Kidney (tissue), 14 donors: ENCODE measurements around the gene KRTAP3-3. TPM values are rescaled to one million over a fixed set of nuclear protein-coding genes. Genes with fewer than 3 reads are reported as not detected.

ENCODE experiments used
- DNase-seq, 5 donors: peaks; one replicate each; pipeline ENCODE4 v3.0.0-alpha.2; 2013 to 2020
- FAIRE-seq: peaks from 2 replicates; lab custom pipeline; 2012; peaks lifted over from hg19 to GRCh38; lab: Jason Lieb, UNC
- H3K27ac ChIP-seq, 2 donors: one replicate each; pipeline ENCODE4 v1.7.0; 2013; ENCODE audit warnings: low read depth in 2 of 2, low read length in 2 of 2, inconsistent platforms in 1 of 2
- H3K27me3 ChIP-seq: one replicate; pipeline ENCODE4 v1.7.1; 2013; ENCODE audit warnings: low read length, inconsistent platforms; ENCODE audit not compliant: control insufficient read depth, insufficient read depth
- H3K36me3 ChIP-seq, 3 donors: one replicate each; pipeline versions ENCODE4 v1.7.0 to v1.7.1; 2013; ENCODE audit warnings: low read length in 3 of 3, control low read depth in 1 of 3, inconsistent platforms in 1 of 3; ENCODE audit not compliant: insufficient read depth in 3 of 3, control insufficient read depth in 2 of 3
- H3K4me1 ChIP-seq, 3 donors: one replicate each; pipeline versions ENCODE4 v1.7.0 to v1.7.1; 2013; ENCODE audit warnings: low read length in 3 of 3, inconsistent platforms in 1 of 3, low read depth in 1 of 3; ENCODE audit not compliant: control insufficient read depth in 2 of 3, insufficient read depth in 2 of 3
- H3K4me3 ChIP-seq, 3 donors: one replicate each; pipeline versions ENCODE4 v1.7.0 to v1.8.1; 2013; ENCODE audit warnings: low read length in 3 of 3, control low read depth in 1 of 3, inconsistent platforms in 1 of 3
- H3K9ac ChIP-seq, 3 donors: one replicate each; pipeline versions ENCODE4 v1.7.0 to v1.7.1; 2013; ENCODE audit warnings: low read length in 3 of 3, control low read depth in 1 of 3, inconsistent platforms in 1 of 3
- H3K9me3 ChIP-seq, 3 donors: one replicate each; pipeline versions ENCODE4 v1.7.0 to v1.7.1; 2013; ENCODE audit warnings: low read length in 3 of 3, control low read depth in 1 of 3, inconsistent platforms in 1 of 3; ENCODE audit not compliant: control insufficient read depth in 2 of 3, insufficient read depth in 1 of 3
- CTCF ChIP-seq: IDR thresholded peaks from 3 replicates; pipeline ENCODE4 v1.5.1; 2012; ENCODE audit warnings: mild to moderate bottlenecking, moderate library complexity, borderline replicate concordance; ENCODE audit not compliant: insufficient read depth; ENCODE audit errors: extremely low read depth
- intact Hi-C: fragments of 100-400 bp; cut with DNase I; formaldehyde crosslinking; loops from one replicate; pipeline ENCODE4 v1.11.1; 2022
- polyA plus RNA-seq: library from polyadenylated mRNA; stranded (reverse); fragments of 350-450 nt; fragmentation: Illumina TruSeq; extraction: RNeasy Lipid Tissue Mini Kit (QIAGEN cat#74804); gene quantifications from one replicate; pipeline ENCODE4 v1.2.3, GENCODE V29; 2014; ENCODE audit warnings: low read depth, low replicate concordance; ENCODE audit not compliant: insufficient read depth
- total RNA-seq: library from RNA; stranded (reverse); fragmentation: NEBNext Ultra II Directional; extraction: Animal tissue kit (Norgen Biotek cat#: 25700); gene quantifications from one replicate; pipeline ENCODE4 v1.2.1, GENCODE V29; 2021
- donor health status: control.
- donor health status: control.
- donor health status: control.
- donor health status: control.
- donor health status: control.
- donor health status: DM: yes; HTN: yes; CAD: no.
- donor health status: Normal renal cell carcinoma (clear cell type).

KRTAP3-3 gene
- total and polyA plus RNA-seq, 2 donors from 2014 or later: not detected

GRCh38 chr17:40949418-40949817 lies 44.5 kb downstream of the KRTAP3-3 start:
- no peak for FAIRE-seq
- Histone ChIP-seq H3K4me1 (no peaks in the 10 kb centered on the region), H3K9me3 (no peaks in the 10 kb centered on the region), H3K27ac (no peak overlapping the region), H3K27me3 (no peaks in the 10 kb centered on the region), H3K9ac (no peak overlapping the region), H3K36me3 (no peaks in the 10 kb centered on the region), H3K4me3 (no peak overlapping the region)
- peak in 3 of 5 donors; percentile 29 to 77 (median 62) for DNase-seq
- no peak for TF ChIP-seq CTCF
- intact Hi-C loops: no loop called here

GRCh38 chr17:40947929-40948328 lies 46.0 kb downstream of the KRTAP3-3 start:
- H3K4me3 ChIP-seq: no peak overlapping the region

DNA sequence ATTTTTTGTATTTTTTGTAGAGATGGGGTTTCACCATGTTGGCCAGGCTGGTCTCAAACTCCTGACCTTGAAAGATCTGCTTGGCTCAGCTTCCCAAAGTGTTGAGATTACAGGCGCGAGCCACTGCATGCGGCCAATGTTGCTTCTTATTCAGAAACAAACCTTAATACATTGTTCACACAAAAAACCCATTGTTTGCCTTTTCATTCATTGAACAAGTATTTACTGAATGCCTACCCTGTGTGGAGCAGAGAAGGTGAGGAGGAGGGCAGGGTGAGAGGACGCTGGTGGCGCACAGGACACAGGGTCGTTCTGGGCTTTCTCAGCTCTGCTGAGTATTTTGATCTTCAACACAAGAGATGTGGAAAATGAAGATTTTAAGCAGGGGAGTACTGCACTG lies 48.5 kb downstream of the KRTAP3-3 start:
- no peaks in the 10 kb centered on the region for H3K4me1 ChIP-seq
- no peak overlapping the region for H3K27ac ChIP-seq
- TF ChIP-seq CTCF: no peak
- no peak overlapping the region for H3K4me3 ChIP-seq
- no peaks in the 10 kb centered on the region for H3K9me3 ChIP-seq
- H3K27me3 ChIP-seq: no peaks in the 10 kb centered on the region
- no peak for FAIRE-seq
- H3K9ac ChIP-seq: no peak overlapping the region
- DNase-seq: no peak
- intact Hi-C loops: no loop called here
- H3K36me3 ChIP-seq: no peaks in the 10 kb centered on the region

More at GRCh38 chr17:40947929-40948328, 46.0 kb downstream of the KRTAP3-3 start:
- no peak for DNase-seq
- Histone ChIP-seq H3K9ac (no peak overlapping the region), H3K27ac (no peak overlapping the region), H3K9me3 (no peaks in the 10 kb centered on the region), H3K27me3 (no peaks in the 10 kb centered on the region), H3K4me1 (no peaks in the 10 kb centered on the region), H3K36me3 (no peaks in the 10 kb centered on the region)
- intact Hi-C loops: no loop called here
- FAIRE-seq: no peak
- TF ChIP-seq CTCF: no peak

DNA sequence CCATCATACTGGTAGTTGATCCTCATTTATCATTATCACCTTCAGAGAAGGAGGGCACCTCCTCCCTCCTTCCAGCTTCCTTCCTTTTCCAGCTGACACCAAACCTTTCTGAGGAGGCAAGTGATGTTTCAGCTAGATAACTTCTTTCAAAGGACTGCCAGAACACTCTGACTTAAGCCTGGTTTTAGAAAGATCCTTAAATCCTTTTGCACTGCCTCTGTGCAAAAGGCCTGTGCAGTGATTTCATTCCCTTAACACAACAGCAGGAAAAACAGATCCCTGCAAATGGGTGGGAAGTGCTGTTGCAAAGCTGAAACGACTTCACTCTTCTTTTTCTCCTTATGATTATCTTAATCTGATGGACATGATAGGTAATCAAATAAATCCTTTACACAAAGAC lies 49.4 kb downstream of the KRTAP3-3 start:
- H3K9me3 ChIP-seq: no peaks in the 10 kb centered on the region
- intact Hi-C loops: no loop called here
- no peak overlapping the region for H3K9ac ChIP-seq
- no peak overlapping the region for H3K4me3 ChIP-seq
- no peaks in the 10 kb centered on the region for H3K4me1 ChIP-seq
- no peaks in the 10 kb centered on the region for H3K36me3 ChIP-seq
- no peak overlapping the region for H3K27ac ChIP-seq
- DNase-seq (no peak), FAIRE-seq (no peak)
- TF ChIP-seq CTCF: no peak
- H3K27me3 ChIP-seq: no peaks in the 10 kb centered on the region
